ENCODE data around the gene UNC5B.
A peak's percentile ranks its signal among the peaks of the same experiment; 100 is the strongest.

Gene UNC5B

GRCh38 chr10:71239131-71239915 lies 27.0 kb downstream of the UNC5B start:
- DNase-seq: no peak

GRCh38 chr10:71239946-71240795 lies 27.8 kb downstream of the UNC5B start:
- no peak for DNase-seq

GRCh38 chr10:71241114-71241829 lies 28.9 kb downstream of the UNC5B start:
- no peak for DNase-seq

GRCh38 chr10:71241830-71242621 lies 29.7 kb downstream of the UNC5B start:
- DNase-seq: peak in 12 of 58 donors; percentile 30 to 71 (median 45)

GRCh38 chr10:71242622-71243009 lies 30.2 kb downstream of the UNC5B start:
- peak in 1 of 58 donors; percentile 45 for DNase-seq

GRCh38 chr10:71243756-71244395 lies 31.5 kb downstream of the UNC5B start:
- DNase-seq: no peak

- no peak for DNase-seq
Observed at GRCh38 chr10:71244431-71245419, 32.4 kb downstream of the UNC5B start.

GRCh38 chr10:71245420-71246325 lies 33.3 kb downstream of the UNC5B start:
- DNase-seq: no peak

- no peak for DNase-seq
Observed at GRCh38 chr10:71246591-71247413, 34.4 kb downstream of the UNC5B start.

- DNase-seq: no peak
Observed at GRCh38 chr10:71247414-71247705, 35.0 kb downstream of the UNC5B start.

- DNase-seq: no peak
Observed at GRCh38 chr10:71247804-71248203, 35.4 kb downstream of the UNC5B start.

- DNase-seq: no peak
Observed at GRCh38 chr10:71248210-71248609, 35.8 kb downstream of the UNC5B start.

- DNase-seq: no peak
Observed at GRCh38 chr10:71249996-71250395, 37.6 kb downstream of the UNC5B start.

GRCh38 chr10:71250405-71250804 lies 38.0 kb downstream of the UNC5B start:
- no peak for DNase-seq

- no peak for DNase-seq
Observed at GRCh38 chr10:71250842-71251241, 38.5 kb downstream of the UNC5B start.

- no peak for DNase-seq
Observed at GRCh38 chr10:71251319-71251718, 38.9 kb downstream of the UNC5B start.

GRCh38 chr10:71252220-71252619 lies 39.9 kb downstream of the UNC5B start:
- no peak for DNase-seq

All from anterior cingulate cortex (tissue), 58 donors.